IMR-90 (cell line): ENCODE measurements around the gene CLDN6.

ENCODE experiments used
- BHLHE40 ChIP-seq: fragments of 150-350 bp; IDR thresholded peaks from 2 replicates; pipeline ENCODE4 v1.6.1; 2016; ENCODE audit warnings: mild to moderate bottlenecking, low read depth, low read length
- CTCF ChIP-seq: conservative IDR thresholded peaks from 2 replicates; pipeline ENCODE4 v1.5.1; 2012; ENCODE audit warnings: mild to moderate bottlenecking, low read depth, low read length, improper control_type of control experiment
- ELK1 ChIP-seq: fragments of 150-350 bp; IDR thresholded peaks from 2 replicates; pipeline ENCODE4 v1.6.1; 2016; ENCODE audit warnings: low read depth, mild to moderate bottlenecking, low read length, moderate library complexity, borderline replicate concordance
- NFE2L2 ChIP-seq: fragments of 150-350 bp; IDR thresholded peaks from 2 replicates; pipeline ENCODE4 v1.6.1; 2016; ENCODE audit warnings: low read depth, mild to moderate bottlenecking, low read length
- POLR2A ChIP-seq: IDR thresholded peaks from 2 replicates; pipeline ENCODE4 v1.6.1; 2012; ENCODE audit warnings: mild to moderate bottlenecking, low read depth, low read length
- RCOR1 ChIP-seq: IDR thresholded peaks from 2 replicates; pipeline ENCODE4 v1.6.1; 2012; ENCODE audit warnings: mild to moderate bottlenecking, low read length, improper control_type of control experiment; ENCODE audit not compliant: insufficient replicate concordance
- RFX5 ChIP-seq: IDR thresholded peaks from 2 replicates; pipeline ENCODE4 v1.8.0; 2012; ENCODE audit warnings: low read depth, mild to moderate bottlenecking, low read length, moderate library complexity
- SMC3 ChIP-seq: fragments of 150-350 bp; IDR thresholded peaks from 2 replicates; pipeline ENCODE4 v1.6.1; 2016; ENCODE audit warnings: low read depth, mild to moderate bottlenecking, antibody characterized with exemption, low read length, moderate library complexity

- no peak for TF ChIP-seq RFX5
- TF ChIP-seq ELK1, result no peak
- TF ChIP-seq CTCF, result no peak
- TF ChIP-seq POLR2A, result peak; percentile 53
- TF ChIP-seq BHLHE40, result no peak
- TF ChIP-seq RCOR1, result no peak
- TF ChIP-seq SMC3, result no peak
- TF ChIP-seq NFE2L2, result no peak
These were observed 7.3 kb upstream of the CLDN6 start for GRCh38 chr16:3025032-3026002.
